Fibroblast of pulmonary artery (primary cell): Measurements from ENCODE around the gene TMC4.

Source experiments
- DNase-seq: peaks from one replicate; pipeline ENCODE4 v3.0.0-alpha.2; 2010; ENCODE audit warnings: low read depth
- H3K4me3 ChIP-seq: replicated peaks from 2 replicates; pipeline ENCODE4 v1.5.1; 2011; ENCODE audit warnings: low read depth, mild to moderate bottlenecking, control low read depth, low read length, moderate library complexity
- CTCF ChIP-seq: IDR thresholded peaks from 2 replicates; pipeline ENCODE4 v1.5.1; 2011; ENCODE audit warnings: mild to moderate bottlenecking, control low read depth, low read length, inconsistent platforms; ENCODE audit errors: missing control alignments

Gene TMC4

DNA sequence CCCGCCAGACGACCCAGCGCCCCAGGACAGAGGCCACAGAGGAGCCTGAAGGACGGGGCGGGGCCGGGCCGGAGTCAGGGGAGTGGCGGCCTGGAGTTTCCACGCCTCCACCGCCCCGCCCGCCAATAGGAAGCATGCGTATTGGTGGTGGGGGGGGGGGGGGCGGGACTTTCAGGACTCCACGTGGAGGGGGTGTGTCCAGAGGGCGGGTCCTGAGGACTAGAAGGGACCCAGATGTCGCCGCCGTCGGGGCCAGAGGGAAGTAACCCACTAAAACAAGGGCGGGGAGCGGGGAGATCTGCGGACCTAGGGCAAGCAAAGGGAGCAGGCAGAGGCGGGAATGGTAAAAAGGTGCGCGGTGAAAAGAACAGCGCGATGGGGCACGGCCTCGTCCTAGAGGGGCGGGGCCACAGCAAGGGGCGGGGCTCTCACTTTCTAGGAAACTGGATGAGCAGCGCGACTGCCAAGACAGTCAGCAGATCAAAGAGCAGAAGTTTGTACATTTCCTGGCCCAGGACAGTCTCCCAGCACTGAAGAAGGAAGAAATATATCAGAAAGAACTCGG is 10.6 kb downstream of the TMC4 start:
- no peak for TF ChIP-seq CTCF
- peak; percentile 62 for DNase-seq
- H3K4me3 ChIP-seq, result peak overlapping the region; percentile 52

- H3K4me3 ChIP-seq, result peak overlapping the region; percentile 76
- TF ChIP-seq CTCF, result no peak
- DNase-seq, result no peak
Observed at GRCh38 chr19:54160854-54161253, 12.1 kb downstream of the TMC4 start.

GRCh38 chr19:54160182-54160811 is 12.7 kb downstream of the TMC4 start:
- DNase-seq, result peak; percentile 49
- TF ChIP-seq CTCF, result no peak
- peak overlapping the region; percentile 76 for H3K4me3 ChIP-seq

DNA sequence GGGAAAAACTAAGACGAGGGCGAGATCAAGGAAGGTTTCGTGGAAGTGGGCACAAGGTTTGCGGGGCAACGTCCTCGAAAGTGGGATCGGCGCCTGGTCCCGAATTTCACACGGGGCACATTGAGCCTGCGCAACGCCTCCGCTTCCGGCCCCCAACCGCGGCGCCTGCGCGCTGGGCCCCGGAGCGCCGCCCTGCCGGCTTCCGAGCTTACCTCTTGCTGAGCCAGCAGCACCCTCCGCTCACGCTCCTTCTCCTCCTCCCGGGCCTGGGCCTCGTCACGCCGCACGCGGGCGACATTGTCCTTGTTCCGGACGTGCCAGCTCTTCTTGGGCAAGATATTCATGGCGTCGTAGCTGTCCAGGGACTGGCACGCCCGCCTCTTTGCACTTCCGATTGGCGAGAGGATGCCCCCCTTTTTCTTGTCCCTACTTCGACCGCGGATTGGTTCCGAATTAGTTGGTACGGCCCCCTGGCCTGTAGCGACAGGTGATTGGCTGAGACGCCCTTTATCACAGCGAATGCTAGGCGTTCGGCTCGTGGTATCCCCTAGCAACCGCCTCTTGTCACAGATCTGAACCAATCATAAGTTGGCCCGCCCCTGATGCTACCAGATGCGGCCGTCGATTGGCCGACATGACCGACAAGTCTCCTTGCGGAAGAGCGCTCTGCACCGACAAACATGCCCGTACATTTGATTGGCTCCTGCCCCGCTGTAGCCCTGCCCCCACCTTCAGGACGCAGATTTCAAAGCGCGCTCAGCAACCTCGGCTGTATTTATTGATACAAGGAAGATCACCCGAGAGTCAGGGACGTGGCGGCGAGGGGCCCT is 13.4 kb downstream of the TMC4 start, which contains the start of gene LENG1:
LENG1 (minus strand) TSS at position 370 of the 830 bp plus-strand sequence; CDS start at position 344, 26 bp downstream.
- DNase-seq, result peak; percentile 100
- TF ChIP-seq CTCF, result no peak
- peak within 1 kb of the TSS; percentile 85 for H3K4me3 ChIP-seq

DNA sequence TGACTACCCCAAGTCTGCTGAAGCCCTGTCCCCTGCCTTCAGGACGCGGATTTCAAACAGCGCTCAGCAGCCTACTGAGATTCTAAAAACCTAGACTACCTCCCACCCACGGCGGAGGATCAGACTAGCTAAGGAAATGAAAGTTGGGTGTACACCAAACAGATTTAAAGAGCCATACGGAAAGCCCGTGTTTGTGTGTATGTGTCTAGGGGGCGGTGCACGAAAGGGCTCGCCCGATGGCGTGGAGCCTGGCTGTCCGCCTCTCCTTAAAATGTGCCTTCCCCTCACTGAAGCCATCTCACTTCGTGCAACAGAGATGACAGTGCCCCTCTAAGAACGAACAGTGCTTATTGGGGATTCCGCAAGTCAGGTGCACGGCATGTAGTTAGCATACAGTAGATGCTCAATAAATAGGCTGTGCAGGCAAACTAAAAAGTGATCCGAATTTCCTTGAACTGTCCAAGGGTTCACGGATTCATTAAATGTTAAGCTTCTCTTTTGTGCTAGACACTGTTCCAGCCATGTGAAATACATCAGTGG is 14.1 kb downstream of the TMC4 start:
- no peak for DNase-seq
- no peak for TF ChIP-seq CTCF

DNA sequence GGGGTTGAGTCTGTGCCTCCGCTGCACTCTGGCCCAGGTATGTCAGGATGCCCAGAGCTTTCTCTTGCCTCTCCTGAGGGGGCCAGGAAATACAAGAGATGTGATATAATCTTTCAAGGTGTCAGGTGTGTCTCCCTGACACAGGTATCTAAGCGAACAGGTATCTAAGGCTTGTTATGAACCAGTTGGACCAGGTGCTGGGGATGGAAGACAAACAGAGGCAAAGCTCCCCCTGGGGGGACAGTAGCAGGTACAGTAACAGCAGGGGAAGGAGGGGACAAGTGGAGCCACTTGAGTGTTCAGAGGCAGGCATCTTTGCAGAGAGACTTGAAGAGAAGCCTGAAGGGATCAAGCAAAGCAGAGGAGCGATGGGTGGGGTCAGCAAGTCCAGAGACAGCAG is 16.0 kb downstream of the TMC4 start:
- TF ChIP-seq CTCF, result no peak
- no peak overlapping the region for H3K4me3 ChIP-seq

More for the DNA sequence above, 14.1 kb downstream of the TMC4 start:
- H3K4me3 ChIP-seq, result peak overlapping the region; percentile 85

More for the DNA sequence above, 16.0 kb downstream of the TMC4 start:
- DNase-seq, result no peak
